Limb (tissue), 2 donors: ENCODE measurements around the gene BCL6B.
A peak's percentile ranks its signal among the peaks of the same experiment; 100 is the strongest.

Experiments used
- DNase-seq, 2 donors: peaks; one replicate each; pipeline ENCODE4 v3.0.0-alpha.2; 2016; ENCODE audit errors: extremely low spot score in 2 of 2

The BCL6B gene

GRCh38 chr17:7007143-7007542 is 15.7 kb upstream of the BCL6B start:
- no peak for DNase-seq

GRCh38 chr17:7010523-7010922 is 12.3 kb upstream of the BCL6B start:
- DNase-seq, result no peak

- no peak for DNase-seq
Observed at GRCh38 chr17:7011415-7011814, 11.4 kb upstream of the BCL6B start.

- no peak for DNase-seq
Observed at GRCh38 chr17:7011942-7012254, 11.0 kb upstream of the BCL6B start.

GRCh38 chr17:7014261-7014994 is 8.4 kb upstream of the BCL6B start:
- peak; percentile 96 to 97 for DNase-seq

- peak in 1 of 2 donors; percentile 71 for DNase-seq
Observed at GRCh38 chr17:7014995-7015958, 7.6 kb upstream of the BCL6B start.

- no peak for DNase-seq
Observed at GRCh38 chr17:7016418-7016817, 6.4 kb upstream of the BCL6B start.

GRCh38 chr17:7016886-7017826 is 5.7 kb upstream of the BCL6B start:
- DNase-seq, result no peak

GRCh38 chr17:7017827-7018200 is 5.0 kb upstream of the BCL6B start:
- DNase-seq, result no peak

- no peak for DNase-seq
Observed at GRCh38 chr17:7018331-7018964, 4.4 kb upstream of the BCL6B start.

GRCh38 chr17:7019367-7019766 is 3.5 kb upstream of the BCL6B start:
- no peak for DNase-seq

- peak in 1 of 2 donors; percentile 79 for DNase-seq
Observed at GRCh38 chr17:7019839-7020519, 2.9 kb upstream of the BCL6B start.

- DNase-seq, result no peak
Observed at GRCh38 chr17:7020894-7021664, 1.8 kb upstream of the BCL6B start.

- DNase-seq, result peak; percentile 72 to 85
Observed at GRCh38 chr17:7021993-7022778, 664 bp upstream of the BCL6B start.

- DNase-seq, result peak in 1 of 2 donors; percentile 89
Observed at GRCh38 chr17:7023576-7024401, 939 bp downstream of the BCL6B start.

- DNase-seq, result no peak
Observed at GRCh38 chr17:7024402-7024785, 1.5 kb downstream of the BCL6B start.

- DNase-seq, result no peak
Observed at GRCh38 chr17:7025245-7025644, 2.4 kb downstream of the BCL6B start.

GRCh38 chr17:7026471-7027115 is 3.7 kb downstream of the BCL6B start:
- no peak for DNase-seq
